GM12878 (cell line): ENCODE measurements around the gene PARVA. TPM values are rescaled to one million over a fixed set of nuclear protein-coding genes. Genes with fewer than 3 reads are reported as not detected.

Source experiments
- ATAC-seq: fragments of 200-7000 bp; cut with Tn5 transposase; 3 replicates; pipeline ENCODE4 v1.9.1; 2020; ENCODE audit warnings: mild to moderate bottlenecking, moderate library complexity
- BruUV-seq: library from RNA; stranded (reverse); fragments of 400-500 nt; replicated peaks from 2 replicates; lab custom pipeline; 2021; lab: Mats Ljungman, UMichigan
- CTCF ChIA-PET: fragments of 300-600 bp; sonication (Branson Sonifier 250); formaldehyde crosslinking; extraction: SDS; loops from one replicate; lab custom pipeline; 2021; ENCODE audit warnings: inconsistent platforms; lab: Yijun Ruan, JAX
- POLR2A ChIA-PET: fragments of 350-600 bp; formaldehyde crosslinking; extraction: SDS; loops from one replicate; lab custom pipeline; 2021; ENCODE audit warnings: inconsistent platforms; lab: Charles Lee
- RAD21 ChIA-PET: fragments of 300-600 bp; sonication (Branson Sonifier 250); formaldehyde crosslinking; loops from one replicate; lab custom pipeline; 2023; ENCODE audit warnings: antibody characterized with exemption; ENCODE audit not compliant: unreplicated experiment; lab: Charles Lee
- SMC1A ChIA-PET: fragments of 300-600 bp; sonication (Branson Sonifier 250); formaldehyde crosslinking; loops from one replicate; lab custom pipeline; 2023; ENCODE audit not compliant: unreplicated experiment, uncharacterized antibody; lab: Charles Lee
- DNase-seq: peaks from one replicate; pipeline ENCODE4 v3.0.0-alpha.2; 2011; ENCODE audit warnings: low read depth, low spot score
- FAIRE-seq: peaks from 3 replicates; lab custom pipeline; 2011; peaks lifted over from hg19 to GRCh38; lab: Jason Lieb, UNC
- H2AFZ ChIP-seq: 2 replicates; pipeline ENCODE4 v1.6.0; 2011; ENCODE audit warnings: low read depth, low read length, control low read depth; ENCODE audit not compliant: control insufficient read depth
- H3K27ac ChIP-seq: 2 replicates; pipeline ENCODE4 v1.5.1; 2011; ENCODE audit warnings: control low read depth; ENCODE audit not compliant: control insufficient read depth, insufficient read depth
- H3K27me3 ChIP-seq, 2 experiments: replicated peaks in 1 of 2; 2 replicates each; pipeline versions ENCODE4 v1.6.0 to v1.6.1; 2011; ENCODE audit warnings: low read length in 1 of 2; ENCODE audit not compliant: control insufficient read depth in 2 of 2, insufficient read depth in 2 of 2
- H3K36me3 ChIP-seq, 2 experiments: 2 replicates each; pipeline ENCODE4 v1.5.1; 2011; ENCODE audit warnings: low read length in 1 of 2; ENCODE audit not compliant: control insufficient read depth in 2 of 2, insufficient read depth in 2 of 2
- H3K4me1 ChIP-seq: 2 replicates; pipeline ENCODE4 v1.6.1; 2011; ENCODE audit warnings: mild to moderate bottlenecking, low read length, moderate library complexity, mixed read lengths; ENCODE audit not compliant: control insufficient read depth, insufficient read depth
- H3K4me2 ChIP-seq: 2 replicates; pipeline ENCODE4 v1.6.0; 2011; ENCODE audit warnings: control low read depth; ENCODE audit not compliant: control insufficient read depth, insufficient read depth
- H3K4me3 ChIP-seq: fragments of 200-600 bp; sonication (generic); 2 replicates; pipeline ENCODE4 v1.5.1; 2016
- H3K79me2 ChIP-seq: 2 replicates; pipeline ENCODE4 v1.6.0; 2011; ENCODE audit warnings: low read length; ENCODE audit not compliant: control insufficient read depth, insufficient read depth
- H3K9ac ChIP-seq: 2 replicates; pipeline ENCODE4 v1.8.0; 2011; ENCODE audit warnings: low read length, control low read depth, mixed read lengths; ENCODE audit not compliant: control insufficient read depth, insufficient read depth
- H3K9me3 ChIP-seq: replicated peaks from 3 replicates; pipeline ENCODE4 v1.5.1; 2011; ENCODE audit warnings: mild to moderate bottlenecking, low read length; ENCODE audit not compliant: control insufficient read depth, insufficient read depth
- H4K20me1 ChIP-seq: 2 replicates; pipeline ENCODE4 v1.6.0; 2011; ENCODE audit not compliant: control insufficient read depth, insufficient read depth
- PAX5 ChIP-seq: IDR thresholded peaks from 2 replicates; pipeline ENCODE4 v1.6.1; 2011; ENCODE audit warnings: low read depth, low read length, borderline replicate concordance
- PBX3 ChIP-seq: IDR thresholded peaks from 2 replicates; pipeline ENCODE4 v1.6.1; 2011; ENCODE audit warnings: mild to moderate bottlenecking, low read depth, low read length, moderate library complexity; ENCODE audit not compliant: insufficient replicate concordance
- STAT3 ChIP-seq: IDR thresholded peaks from 2 replicates; pipeline ENCODE4 v1.6.1; 2011; ENCODE audit warnings: low read depth, low read length, improper control_type of control experiment
- WGBS: methylation state at CpG from one replicate; pipeline ENCODE4 v1.1.6; 2016; ENCODE audit warnings: low lambda C conversion rate; ENCODE audit not compliant: insufficient replicate concordance, insufficient coverage; ENCODE audit errors: missing lambda C conversion rate; 5-methylcytosine and 5-hydroxymethylcytosine counted together
- in situ Hi-C: fragments of 300-500 bp; cut with MboI; formaldehyde crosslinking; loops from 9 replicates; pipeline ENCODE4 v1.14.3; 2018; ENCODE audit warnings: mixed read lengths
- intact Hi-C: fragments of 100-400 bp; cut with micrococcal nuclease; formaldehyde crosslinking; loops from one replicate; pipeline ENCODE4 v1.14.2; 2022; ENCODE audit not compliant: unreplicated experiment
- polyA plus RNA-seq, 11 experiments: library from polyadenylated mRNA; depleted of rRNA in 4 of 11; unstranded in 6 of 11; stranded (reverse) in 5 of 11; fragments of >200 nt; fragmentation: Nextera tagmentation in 4 of 11; fragmentation: Illumina TruSeq in 1 of 11; extraction: Ambion mirVana in 4 of 11; extraction: Trizol in 1 of 11; gene quantifications; 1 replicate in 1 of 11; 2 replicates in 10 of 11; pipeline versions ENCODE4 v1.2.1 to v1.2.3, GENCODE V29; 2011 to 2016; ENCODE audit warnings: inconsistent platforms in 2 of 11, missing spikeins in 2 of 11, low read depth in 1 of 11
- total RNA-seq, 4 experiments: library from RNA; depleted of rRNA in 3 of 4; stranded (reverse); fragments of >200 nt in 3 of 4; fragmentation: Illumina TruSeq in 1 of 4; extraction: Trizol in 1 of 4; gene quantifications; 2 replicates each; pipeline versions ENCODE4 v1.2.1 to v1.2.3, GENCODE V29; 2013 to 2021

The PARVA gene
- total and polyA plus RNA-seq, 10 of the 15 experiments (the other 5 are each of a cell fraction or from before 2014, with no cell fraction given) = 0.01 to 0.44 (median 0.03) TPM; not detected in 7

- intact Hi-C loops (no loop called here), in situ Hi-C loops (no loop called here)
- Histone ChIP-seq H3K4me3 (no peak overlapping the region), H3K4me1 (no peaks in the 10 kb centered on the region), H3K4me2 (no peak overlapping the region), H3K27ac (no peak overlapping the region), H3K9ac (no peak overlapping the region), H3K79me2 (no peaks in the 10 kb centered on the region), H2AFZ (no peak overlapping the region), H3K27me3 (peaks cover 2 to 4% of the 10 kb centered on the region in 2 experiments; a peak in 2 of 4 replicates), H3K36me3 (no peaks in the 10 kb centered on the region), H3K9me3 (no peaks in the 10 kb centered on the region), H4K20me1 (no peaks in the 10 kb centered on the region)
- ATAC-seq (no peak), FAIRE-seq (no peak), DNase-seq (no peak)
- TF ChIP-seq STAT3 (no peak), PAX5 (no peak)
- no TSS peak for BruUV-seq
- POLR2A ChIA-PET = no interaction called here
- CTCF ChIA-PET = no interaction called here
- RAD21 ChIA-PET = no interaction called here
- SMC1A ChIA-PET = no interaction called here
- 19% methylated on average over 6 of the region's 6 CpGs for WGBS
These were observed 159.2 kb downstream of the PARVA start for GRCh38 chr11:12536566-12536965.

- SMC1A ChIA-PET = interaction anchor here (0.6 kb wide), 1 partner anchor 495 kb away, joined by 3 read pairs; no protein-coding TSS in a partner anchor
- WGBS = 29% methylated on average over 6 of the region's 6 CpGs
- H3K4me3 ChIP-seq = no peak overlapping the region
- no peak overlapping the region for H3K4me2 ChIP-seq
- POLR2A ChIA-PET = no interaction called here
- in situ Hi-C loops = no loop called here
- no peaks in the 10 kb centered on the region for H3K4me1 ChIP-seq
- no peak for TF ChIP-seq PBX3
- TF ChIP-seq, all 136 proteins: peak for 0
- CTCF ChIA-PET = no interaction called here
- no peaks in the 10 kb centered on the region for H4K20me1 ChIP-seq
- DNase-seq = no peak
- no peaks in the 10 kb centered on the region for H3K9me3 ChIP-seq
- intact Hi-C loops = no loop called here
- H3K36me3 ChIP-seq = no peaks in the 10 kb centered on the region
- RAD21 ChIA-PET = no interaction called here
- BruUV-seq = no TSS peak
- H3K27ac ChIP-seq = no peak overlapping the region
- no peak overlapping the region for H2AFZ ChIP-seq
- no peak for FAIRE-seq
- no peak for ATAC-seq
- H3K27me3 ChIP-seq = peaks cover 0 to 4% of the 10 kb centered on the region in 2 experiments; a peak in 1 of 4 replicates
- no peak overlapping the region for H3K9ac ChIP-seq
- H3K79me2 ChIP-seq = no peaks in the 10 kb centered on the region
These were observed 160.5 kb downstream of the PARVA start for GRCh38 chr11:12537778-12538401.
